Measurements from ENCODE around the gene GRIN2C. TPM values are rescaled to one million over a fixed set of nuclear protein-coding genes. Genes with fewer than 3 reads are reported as not detected.
A peak's percentile ranks its signal among the peaks of the same experiment; 100 is the strongest.

Gene GRIN2C
- total RNA-seq, 3 donors from 2014 or later (not counting 1 experiment from before 2014, with no cell fraction given) = not detected

- H3K4me3 Mint-ChIP-seq = peak overlapping the region; percentile 40
- H3K9me3 ChIP-seq (ENCODE audit: control insufficient read depth, insufficient read depth, low read length) = no peaks in the 10 kb centered on the region
Observed at GRCh38 chr17:74861662-74862107, 2.0 kb upstream of the GRIN2C start.

GRCh38 chr17:74860872-74861661, 1.4 kb upstream of the GRIN2C start:
- DNase-seq (peak in 1 of 2 donors; percentile 27), ATAC-seq (no peak)
- 3% methylated on average over 96 of the region's 96 CpGs for WGBS (ENCODE audit: insufficient coverage)
- Mint-ChIP-seq H3K27me3 (ENCODE audit: low read depth in 2 of 2) (peaks cover 33 to 52% of the 10 kb centered on the region in 2 donors), H3K36me3 (no peaks in the 10 kb centered on the region), H3K27ac (no peak overlapping the region), H3K4me1 (peaks cover 6 to 31% of the 10 kb centered on the region in 2 donors), H3K4me3 (peak overlapping the region; percentile 35), H3K9me3 (no peaks in the 10 kb centered on the region)
- no peak overlapping the region for H3K4me3 ChIP-seq (ENCODE audit: low read length)
- no peaks in the 10 kb centered on the region for H3K9me3 ChIP-seq (ENCODE audit: control insufficient read depth, insufficient read depth, low read length)
- intact Hi-C loops (cut with micrococcal nuclease) = no loop called here
- no peaks in the 10 kb centered on the region for H3K36me3 ChIP-seq (ENCODE audit: control insufficient read depth, insufficient read depth, low read length)
- no peak overlapping the region for H3K27ac ChIP-seq (ENCODE audit: low read length)
- TF ChIP-seq CTCF (IDR thresholded peaks at IDR 0.05) = no peak
- H3K4me1 ChIP-seq (ENCODE audit: control insufficient read depth, insufficient read depth, low read length) = peaks cover 30% of the 10 kb centered on the region
- H3K27me3 ChIP-seq (ENCODE audit: control insufficient read depth, insufficient read depth, low read length) = peaks cover 36% of the 10 kb centered on the region

More at GRCh38 chr17:74861662-74862107, 2.0 kb upstream of the GRIN2C start:
- Mint-ChIP-seq H3K4me1 (peaks cover 6 to 31% of the 10 kb centered on the region in 2 donors), H3K27me3 (ENCODE audit: low read depth in 2 of 2) (peaks cover 27 to 45% of the 10 kb centered on the region in 2 donors), H3K27ac (no peak overlapping the region), H3K36me3 (no peaks in the 10 kb centered on the region), H3K9me3 (no peaks in the 10 kb centered on the region)
- Histone ChIP-seq H3K27ac (ENCODE audit: low read length) (no peak overlapping the region), H3K4me3 (ENCODE audit: low read length) (no peak overlapping the region), H3K36me3 (ENCODE audit: control insufficient read depth, insufficient read depth, low read length) (no peaks in the 10 kb centered on the region), H3K4me1 (ENCODE audit: control insufficient read depth, insufficient read depth, low read length) (peaks cover 30% of the 10 kb centered on the region), H3K27me3 (ENCODE audit: control insufficient read depth, insufficient read depth, low read length) (peaks cover 35% of the 10 kb centered on the region)
- DNase-seq (no peak), ATAC-seq (no peak)
- intact Hi-C loops (cut with micrococcal nuclease) = loop anchor here (2.0 kb wide), 1 partner anchor 71 kb away; no protein-coding TSS in a partner anchor
- no peak for TF ChIP-seq CTCF (IDR thresholded peaks at IDR 0.05)
- WGBS (ENCODE audit: insufficient coverage) = 4% methylated on average over 36 of the region's 36 CpGs

- no peak for TF ChIP-seq CTCF (IDR thresholded peaks at IDR 0.05)
- peaks cover 30% of the 10 kb centered on the region for H3K4me1 ChIP-seq (ENCODE audit: control insufficient read depth, insufficient read depth, low read length)
- peak overlapping the region; percentile 60 for H3K4me3 Mint-ChIP-seq
- H3K9me3 ChIP-seq (ENCODE audit: control insufficient read depth, insufficient read depth, low read length) = no peaks in the 10 kb centered on the region
- no peak overlapping the region for H3K27ac Mint-ChIP-seq
- 4% methylated on average over 44 of the region's 44 CpGs for WGBS (ENCODE audit: insufficient coverage)
- no peaks in the 10 kb centered on the region for H3K9me3 Mint-ChIP-seq
- peaks cover 6 to 31% of the 10 kb centered on the region in 2 donors for H3K4me1 Mint-ChIP-seq
- H3K27ac ChIP-seq (ENCODE audit: low read length) = no peak overlapping the region
- H3K27me3 ChIP-seq (ENCODE audit: control insufficient read depth, insufficient read depth, low read length) = peaks cover 40% of the 10 kb centered on the region
- no peaks in the 10 kb centered on the region for H3K36me3 ChIP-seq (ENCODE audit: control insufficient read depth, insufficient read depth, low read length)
- no peak overlapping the region for H3K4me3 ChIP-seq (ENCODE audit: low read length)
- peaks cover 38 to 58% of the 10 kb centered on the region in 2 donors for H3K27me3 Mint-ChIP-seq (ENCODE audit: low read depth in 2 of 2)
- no peaks in the 10 kb centered on the region for H3K36me3 Mint-ChIP-seq
- DNase-seq = peak in 1 of 2 donors; percentile 51
- ATAC-seq = no peak
- intact Hi-C loops (cut with micrococcal nuclease) = no loop called here
Observed at GRCh38 chr17:74860229-74860871, 665 bp upstream of the GRIN2C start.

All from natural killer cell (primary cell).